KMS-11 (cell line): ENCODE measurements around the gene KCNA2.

Experiments used
- H2AFZ ChIP-seq: fragments of 200-600 bp; sonication (generic); 2 replicates; pipeline ENCODE4 v1.6.1; 2016; ENCODE audit warnings: antibody characterized with exemption, mixed run types, low read depth
- H3K27ac ChIP-seq: fragments of 200-600 bp; sonication (generic); 2 replicates; pipeline ENCODE4 v1.6.1; 2016; ENCODE audit warnings: mild to moderate bottlenecking, mixed run types
- H3K27me3 ChIP-seq: fragments of 200-600 bp; sonication (generic); 2 replicates; pipeline ENCODE4 v1.6.1; 2017; ENCODE audit warnings: mild to moderate bottlenecking, low read depth, mixed run types, moderate library complexity; ENCODE audit not compliant: insufficient read depth
- H3K36me3 ChIP-seq: fragments of 200-600 bp; sonication (generic); 2 replicates; pipeline ENCODE4 v1.6.1; 2017; ENCODE audit warnings: mild to moderate bottlenecking, mixed run types; ENCODE audit not compliant: insufficient read depth
- H3K4me1 ChIP-seq: fragments of 200-600 bp; sonication (generic); 2 replicates; pipeline ENCODE4 v1.6.1; 2016; ENCODE audit warnings: mild to moderate bottlenecking, low read depth, mixed run types; ENCODE audit not compliant: poor library complexity, severe bottlenecking
- H3K4me2 ChIP-seq: fragments of 200-600 bp; sonication (generic); 2 replicates; pipeline ENCODE4 v1.7.0; 2016; ENCODE audit warnings: mild to moderate bottlenecking, mixed run types
- H3K4me3 ChIP-seq: fragments of 200-600 bp; sonication (generic); IDR thresholded peaks from 2 replicates; pipeline ENCODE4 v1.6.1; 2017; ENCODE audit warnings: low read depth, low read length, mixed read lengths; ENCODE audit not compliant: insufficient read depth
- H3K79me2 ChIP-seq: fragments of 200-600 bp; sonication (generic); 2 replicates; pipeline ENCODE4 v1.6.1; 2016; ENCODE audit warnings: low read depth, mixed run types; ENCODE audit not compliant: insufficient read depth
- H3K9ac ChIP-seq: fragments of 200-600 bp; sonication (generic); 2 replicates; pipeline ENCODE4 v1.6.1; 2016; ENCODE audit warnings: mild to moderate bottlenecking, mixed run types
- H4K20me1 ChIP-seq: fragments of 200-600 bp; sonication (generic); 2 replicates; pipeline ENCODE4 v1.6.1; 2016; ENCODE audit warnings: mild to moderate bottlenecking, mixed run types; ENCODE audit not compliant: insufficient read depth
- TF ChIP-seq, protein P1 (sequence below): fragments of 200-600 bp; sonication (generic); conservative IDR thresholded peaks from 2 replicates; pipeline ENCODE4 v1.6.1; 2017; ENCODE audit warnings: low read depth, mild to moderate bottlenecking, antibody characterized with exemption, low read length, moderate library complexity, mixed read lengths

Gene KCNA2

DNA sequence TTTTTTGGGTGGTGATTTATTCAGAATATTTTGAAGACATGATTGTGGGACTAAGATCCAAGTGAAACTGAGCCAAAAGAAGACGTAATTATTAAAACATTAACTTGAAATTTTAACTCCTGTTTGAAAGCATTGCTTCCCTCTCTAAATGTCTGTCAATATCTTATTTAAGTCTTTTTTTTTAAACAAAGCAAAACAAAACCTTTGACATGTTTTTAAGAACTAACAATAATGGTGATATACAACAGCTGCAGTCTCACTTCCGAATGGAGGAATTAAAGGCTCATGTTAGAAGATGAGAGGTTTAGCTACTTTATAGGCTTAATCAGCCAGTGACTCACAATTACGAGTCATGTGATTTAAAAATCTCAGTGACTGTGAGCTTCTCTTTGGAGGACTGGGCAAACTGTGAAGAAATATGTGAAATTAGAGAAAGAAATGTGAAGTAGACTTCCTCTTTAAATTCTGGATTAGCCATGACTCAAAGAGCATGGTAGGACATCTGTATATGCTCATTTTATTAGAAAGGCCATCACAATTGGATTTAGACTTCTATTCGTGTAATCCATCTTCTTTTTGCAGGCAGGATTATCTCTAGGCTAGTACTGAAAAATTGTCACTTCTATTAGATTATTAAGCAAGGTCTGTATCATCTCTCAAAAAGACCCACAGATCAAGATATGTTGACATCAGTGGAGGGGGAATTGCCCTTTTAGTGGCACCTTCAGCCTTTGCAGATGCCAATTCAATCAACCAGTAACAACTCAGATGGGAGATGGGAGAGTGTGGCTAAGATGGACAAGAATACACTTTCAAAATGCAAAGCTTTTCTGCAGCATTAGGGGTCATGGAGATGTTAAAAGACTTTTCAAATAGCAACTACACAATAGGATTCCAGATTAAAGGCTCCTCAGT lies 39.9 kb upstream of the KCNA2 start:
- TF ChIP-seq, protein P1, sequence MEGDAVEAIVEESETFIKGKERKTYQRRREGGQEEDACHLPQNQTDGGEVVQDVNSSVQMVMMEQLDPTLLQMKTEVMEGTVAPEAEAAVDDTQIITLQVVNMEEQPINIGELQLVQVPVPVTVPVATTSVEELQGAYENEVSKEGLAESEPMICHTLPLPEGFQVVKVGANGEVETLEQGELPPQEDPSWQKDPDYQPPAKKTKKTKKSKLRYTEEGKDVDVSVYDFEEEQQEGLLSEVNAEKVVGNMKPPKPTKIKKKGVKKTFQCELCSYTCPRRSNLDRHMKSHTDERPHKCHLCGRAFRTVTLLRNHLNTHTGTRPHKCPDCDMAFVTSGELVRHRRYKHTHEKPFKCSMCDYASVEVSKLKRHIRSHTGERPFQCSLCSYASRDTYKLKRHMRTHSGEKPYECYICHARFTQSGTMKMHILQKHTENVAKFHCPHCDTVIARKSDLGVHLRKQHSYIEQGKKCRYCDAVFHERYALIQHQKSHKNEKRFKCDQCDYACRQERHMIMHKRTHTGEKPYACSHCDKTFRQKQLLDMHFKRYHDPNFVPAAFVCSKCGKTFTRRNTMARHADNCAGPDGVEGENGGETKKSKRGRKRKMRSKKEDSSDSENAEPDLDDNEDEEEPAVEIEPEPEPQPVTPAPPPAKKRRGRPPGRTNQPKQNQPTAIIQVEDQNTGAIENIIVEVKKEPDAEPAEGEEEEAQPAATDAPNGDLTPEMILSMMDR: no peak
- no peaks in the 10 kb centered on the region for H4K20me1 ChIP-seq
- H3K9ac ChIP-seq: no peak overlapping the region
- no peaks in the 10 kb centered on the region for H3K27me3 ChIP-seq
- H3K4me2 ChIP-seq: peak overlapping the region; percentile 73
- no peak overlapping the region for H2AFZ ChIP-seq
- no peaks in the 10 kb centered on the region for H3K36me3 ChIP-seq
- peaks cover 85% of the 10 kb centered on the region for H3K4me1 ChIP-seq
- H3K27ac ChIP-seq: no peak overlapping the region
- no peak overlapping the region for H3K4me3 ChIP-seq
- H3K79me2 ChIP-seq: no peaks in the 10 kb centered on the region

- Histone ChIP-seq H3K4me1 (peaks cover 92% of the 10 kb centered on the region), H3K27ac (no peak overlapping the region), H3K4me2 (no peak overlapping the region; the same call in 1 of the 2 replicates), H4K20me1 (no peaks in the 10 kb centered on the region), H2AFZ (no peak overlapping the region), H3K4me3 (no peak overlapping the region), H3K79me2 (no peaks in the 10 kb centered on the region), H3K27me3 (no peaks in the 10 kb centered on the region), H3K9ac (no peak overlapping the region), H3K36me3 (no peaks in the 10 kb centered on the region)
- TF ChIP-seq, protein P1: no peak
Observed at GRCh38 chr1:110645211-110645610, 39.1 kb upstream of the KCNA2 start.

DNA sequence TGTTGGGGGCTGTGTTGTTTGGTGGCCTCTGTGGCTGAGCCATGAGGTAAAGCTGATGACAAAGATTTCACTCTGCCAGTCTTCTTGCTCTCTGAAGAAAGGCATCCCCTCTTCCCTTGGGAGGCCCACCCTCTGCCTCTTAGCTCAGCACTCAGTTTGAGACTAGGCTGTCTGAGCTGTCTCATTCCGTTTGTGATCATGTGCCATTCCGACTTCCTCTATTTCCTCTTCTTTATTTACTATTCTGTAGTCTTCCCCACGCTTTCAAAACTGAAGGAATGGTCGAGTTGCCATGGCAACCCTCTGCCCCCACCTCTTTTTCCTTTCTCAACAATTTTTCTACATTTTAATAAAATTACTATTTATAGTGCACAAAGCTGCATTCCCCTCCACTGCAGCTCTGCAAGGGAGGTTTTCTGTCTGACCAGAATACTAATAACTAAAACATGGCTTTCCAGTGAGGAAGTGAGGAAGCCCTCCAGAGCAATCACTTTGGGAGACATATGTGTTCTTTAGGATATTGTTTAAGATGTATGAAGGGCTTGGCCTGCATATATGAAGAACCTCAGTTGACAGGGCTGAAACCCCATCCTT lies 37.8 kb upstream of the KCNA2 start:
- no peaks in the 10 kb centered on the region for H3K27me3 ChIP-seq
- no peak overlapping the region for H2AFZ ChIP-seq
- peaks cover 95% of the 10 kb centered on the region for H3K4me1 ChIP-seq
- no peak overlapping the region for H3K4me2 ChIP-seq
- no peak overlapping the region for H3K9ac ChIP-seq
- H3K27ac ChIP-seq: no peak overlapping the region
- H3K79me2 ChIP-seq: no peaks in the 10 kb centered on the region
- H4K20me1 ChIP-seq: no peaks in the 10 kb centered on the region
- H3K36me3 ChIP-seq: no peaks in the 10 kb centered on the region
- no peak overlapping the region for H3K4me3 ChIP-seq
- TF ChIP-seq, protein P1: no peak

GRCh38 chr1:110639724-110640386 lies 33.7 kb upstream of the KCNA2 start:
- Histone ChIP-seq H3K36me3 (no peaks in the 10 kb centered on the region), H2AFZ (no peak overlapping the region), H3K4me1 (peaks cover 95% of the 10 kb centered on the region), H3K79me2 (no peaks in the 10 kb centered on the region), H3K4me3 (no peak overlapping the region), H3K9ac (no peak overlapping the region), H3K27ac (no peak overlapping the region), H4K20me1 (no peaks in the 10 kb centered on the region), H3K27me3 (no peaks in the 10 kb centered on the region), H3K4me2 (no peak overlapping the region)
- TF ChIP-seq, protein P1: no peak
